T-helper 2 cell treated with Interferon-gamma antibody and Interleukin-4, amounts not matched to agents 100 ng/mL and 5 ng/mL, for 36 hours (primary cell): ENCODE results near the gene OR4L1. TPM values are rescaled to one million over a fixed set of nuclear protein-coding genes. Genes with fewer than 3 reads are reported as not detected.
"Not testable (repeated sequence)": the region's sequence is repeated elsewhere in the genome, so short reads cannot be mapped to it uniquely, and the experiment has no call there.

Source experiments
- intact Hi-C: fragments of 100-400 bp; cut with micrococcal nuclease; formaldehyde crosslinking; loops from one replicate; pipeline ENCODE4 v1.15.1; 2023
- total RNA-seq: library from RNA; stranded (reverse); gene quantifications from 2 replicates; pipeline ENCODE4 v1.2.3, GENCODE V29; 2022

OR4L1 gene
- total RNA-seq = not detected in 2 replicates

GRCh38 chr14:20059745-20060144 is at the start of gene OR4L1:
Gene OR4L1 (plus strand): TSS chr14:20060045. CDS start chr14:20060045, 0 bp downstream.
- intact Hi-C loops = no loop called here

- intact Hi-C loops = no loop called here
These were observed 40.5 kb upstream of the OR4L1 start, which contains the start of gene OR4K14 for GRCh38 chr14:20019257-20019865. Gene OR4K14 (minus strand): TSS chr14:20019307. CDS start chr14:20015193, 4,114 bp downstream.

GRCh38 chr14:20031058-20031457 is 28.8 kb upstream of the OR4L1 start:
- intact Hi-C loops = no loop called here

- intact Hi-C loops = no loop called here
These were observed 24.4 kb upstream of the OR4L1 start for GRCh38 chr14:20035449-20035848.

GRCh38 chr14:20035938-20036337 is 23.9 kb upstream of the OR4L1 start, which contains the start of gene OR4K13:
Gene OR4K13 (minus strand): TSS chr14:20036038. CDS start chr14:20034758, 1,280 bp downstream.
- intact Hi-C loops = no loop called here

GRCh38 chr14:20044243-20044642 is 15.6 kb upstream of the OR4L1 start:
- intact Hi-C loops = no loop called here

GRCh38 chr14:20048202-20048601 is 11.6 kb upstream of the OR4L1 start:
- intact Hi-C loops = no loop called here

- intact Hi-C loops = no loop called here
These were observed 32.2 kb downstream of the OR4L1 start for GRCh38 chr14:20092050-20092449.

GRCh38 chr14:20093442-20093841 is 33.6 kb downstream of the OR4L1 start:
- intact Hi-C loops = no loop called here

GRCh38 chr14:20098926-20099770 is 39.3 kb downstream of the OR4L1 start:
- intact Hi-C loops = not testable (repeated sequence)

- intact Hi-C loops = no loop called here
These were observed 50.6 kb downstream of the OR4L1 start, which contains the start of gene OR4K17 for GRCh38 chr14:20110438-20110837. Gene OR4K17 (plus strand): TSS chr14:20110739. CDS start chr14:20117500, 6,761 bp downstream.

Other genes with a start within 250 kb of the OR4L1 start
- gene OR4K2, start 184.9 kb upstream of the OR4L1 start, total RNA-seq = not detected in 2 replicates
- not detected in 2 replicates for gene OR4K5, start 139.4 kb upstream of the OR4L1 start, total RNA-seq
- gene OR4K1, start 129.1 kb upstream of the OR4L1 start, total RNA-seq = not detected in 2 replicates
- gene OR4K15, start 84.5 kb upstream of the OR4L1 start, total RNA-seq = not detected in 2 replicates
- gene OR4Q2, start 57.9 kb upstream of the OR4L1 start, total RNA-seq = not detected in 2 replicates
- not detected in 2 replicates for gene OR4K14, start 40.7 kb upstream of the OR4L1 start, total RNA-seq
- gene OR4K13, start 24.0 kb upstream of the OR4L1 start, total RNA-seq = not detected in 2 replicates
- gene OR4K17, start 50.7 kb downstream of the OR4L1 start, total RNA-seq = not detected in 2 replicates
- not detected in 2 replicates for gene OR4N5, start 78.8 kb downstream of the OR4L1 start, total RNA-seq
- not detected in 2 replicates for gene OR11G2, start 130.9 kb downstream of the OR4L1 start, total RNA-seq
- gene OR11H6, start 163.7 kb downstream of the OR4L1 start, total RNA-seq = not detected in 2 replicates
- not detected in 2 replicates for gene OR11H7, start 168.9 kb downstream of the OR4L1 start, total RNA-seq
- gene OR11H4, start 179.2 kb downstream of the OR4L1 start, total RNA-seq = not detected in 2 replicates
- gene TTC5, start 245.9 kb downstream of the OR4L1 start, total RNA-seq = 24.5 and 24.6 TPM in 2 replicates